Measurements from ENCODE around the gene SLCO2A1.

SLCO2A1 gene

DNA sequence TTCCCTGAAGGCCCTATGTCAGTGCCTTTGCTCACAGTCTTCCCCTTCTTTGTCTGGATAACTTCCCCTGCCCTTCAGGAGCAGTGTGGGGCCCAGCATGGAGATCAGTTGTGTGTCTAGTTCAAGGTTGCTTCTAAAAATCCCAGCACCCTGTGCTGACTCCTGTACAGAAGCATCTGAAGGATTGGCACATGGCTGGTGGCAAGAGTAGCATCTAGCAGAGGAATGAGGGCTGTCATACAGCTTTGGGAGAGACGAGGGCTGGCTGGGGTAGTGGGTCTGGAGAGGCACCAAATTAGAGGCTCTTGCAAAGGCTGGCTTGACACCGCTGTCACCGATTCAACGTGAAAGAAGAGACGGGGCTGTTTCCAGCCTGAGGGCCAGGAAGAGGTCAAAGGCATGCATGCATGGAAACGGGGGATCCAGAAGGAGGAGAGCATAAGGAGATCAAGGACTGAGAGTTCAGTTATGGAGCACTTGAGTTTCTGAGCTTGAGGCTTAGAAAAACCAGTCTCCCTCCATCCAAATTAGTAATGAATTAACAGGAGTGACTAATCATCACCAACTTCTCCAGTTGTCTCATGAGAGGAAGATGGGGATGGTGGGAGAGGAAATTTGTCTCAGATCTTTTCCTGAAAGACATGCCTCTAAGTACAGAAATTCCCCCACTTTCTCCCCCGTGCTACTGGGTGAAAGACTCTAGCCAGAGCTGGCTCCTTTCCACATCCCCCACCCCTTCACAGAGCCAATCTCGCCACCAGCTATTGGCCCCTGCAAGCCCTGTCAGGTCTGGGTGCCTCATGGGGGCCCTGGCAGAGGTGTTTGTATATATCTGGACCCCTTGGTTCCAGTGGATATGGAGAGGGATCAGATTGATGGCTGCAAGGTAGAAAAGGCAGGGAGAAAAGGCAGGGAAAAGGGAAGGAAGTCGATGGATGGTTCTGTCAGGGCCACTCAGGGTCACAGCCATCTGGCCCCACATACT, 45.9 kb downstream of the SLCO2A1 start:
- TF ChIP-seq, protein P1, sequence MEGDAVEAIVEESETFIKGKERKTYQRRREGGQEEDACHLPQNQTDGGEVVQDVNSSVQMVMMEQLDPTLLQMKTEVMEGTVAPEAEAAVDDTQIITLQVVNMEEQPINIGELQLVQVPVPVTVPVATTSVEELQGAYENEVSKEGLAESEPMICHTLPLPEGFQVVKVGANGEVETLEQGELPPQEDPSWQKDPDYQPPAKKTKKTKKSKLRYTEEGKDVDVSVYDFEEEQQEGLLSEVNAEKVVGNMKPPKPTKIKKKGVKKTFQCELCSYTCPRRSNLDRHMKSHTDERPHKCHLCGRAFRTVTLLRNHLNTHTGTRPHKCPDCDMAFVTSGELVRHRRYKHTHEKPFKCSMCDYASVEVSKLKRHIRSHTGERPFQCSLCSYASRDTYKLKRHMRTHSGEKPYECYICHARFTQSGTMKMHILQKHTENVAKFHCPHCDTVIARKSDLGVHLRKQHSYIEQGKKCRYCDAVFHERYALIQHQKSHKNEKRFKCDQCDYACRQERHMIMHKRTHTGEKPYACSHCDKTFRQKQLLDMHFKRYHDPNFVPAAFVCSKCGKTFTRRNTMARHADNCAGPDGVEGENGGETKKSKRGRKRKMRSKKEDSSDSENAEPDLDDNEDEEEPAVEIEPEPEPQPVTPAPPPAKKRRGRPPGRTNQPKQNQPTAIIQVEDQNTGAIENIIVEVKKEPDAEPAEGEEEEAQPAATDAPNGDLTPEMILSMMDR (IDR thresholded peaks at IDR 0.05) = no peak

DNA sequence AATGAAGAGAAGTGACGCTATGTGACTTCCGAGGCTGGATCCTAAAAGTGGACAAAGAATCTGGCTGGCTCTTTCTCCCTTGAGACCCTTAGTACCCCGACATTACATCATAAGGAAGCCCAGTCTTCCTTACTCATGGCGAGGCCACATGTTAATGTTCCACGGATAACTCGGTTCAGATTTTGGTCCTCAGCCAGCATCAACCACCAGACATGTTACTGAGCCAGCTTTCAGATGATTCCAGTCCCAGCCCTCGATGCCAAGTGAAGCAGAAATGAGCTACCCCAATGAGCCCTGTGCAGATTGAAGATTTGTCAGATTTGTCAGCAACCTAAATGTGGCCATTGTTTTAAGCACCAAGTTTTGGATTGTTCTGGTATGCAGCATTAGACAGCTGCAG, 46.6 kb downstream of the SLCO2A1 start:
- TF ChIP-seq, protein P1 (IDR thresholded peaks at IDR 0.05) = no peak

DNA sequence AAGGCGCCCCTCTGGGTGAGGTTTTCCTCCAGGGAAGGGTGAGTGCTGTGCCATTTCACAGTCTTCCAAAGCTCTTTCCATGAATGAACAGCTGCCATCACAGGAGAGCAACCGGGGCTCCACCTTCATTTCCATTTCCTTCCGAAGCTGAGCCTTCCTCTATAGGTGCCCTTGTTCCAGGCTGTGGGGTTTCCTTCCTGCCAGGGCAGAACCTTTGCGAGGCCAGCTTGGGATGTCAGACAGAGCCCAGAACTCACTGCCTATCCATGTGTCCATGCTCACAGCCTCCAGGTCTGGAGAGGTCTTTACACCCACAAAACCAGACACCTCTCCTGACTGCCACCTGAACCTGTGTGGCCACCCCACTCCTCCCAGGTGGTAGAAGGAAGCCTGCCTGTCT, 49.2 kb downstream of the SLCO2A1 start:
- TF ChIP-seq, protein P1 (IDR thresholded peaks at IDR 0.05) = no peak

DNA sequence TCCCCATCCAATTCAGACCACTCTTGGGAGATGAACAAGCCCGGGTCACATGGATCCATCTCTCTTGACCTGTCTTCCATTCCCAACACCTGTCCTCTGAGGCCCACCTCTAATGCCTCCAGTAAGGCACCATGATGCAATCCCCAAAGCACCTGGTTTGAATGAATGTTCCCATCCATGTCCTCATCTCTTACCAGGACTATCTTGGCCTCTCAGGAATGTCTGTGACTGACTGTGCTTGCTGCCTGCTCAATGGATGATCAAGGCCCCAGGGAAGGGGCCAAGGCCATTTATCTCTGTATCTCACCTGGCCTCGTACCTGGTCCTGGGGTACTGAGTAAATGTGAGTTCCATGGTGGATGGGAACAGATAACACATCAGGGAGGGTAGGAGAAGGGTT, 49.7 kb downstream of the SLCO2A1 start:
- TF ChIP-seq, protein P1 (IDR thresholded peaks at IDR 0.05) = no peak

DNA sequence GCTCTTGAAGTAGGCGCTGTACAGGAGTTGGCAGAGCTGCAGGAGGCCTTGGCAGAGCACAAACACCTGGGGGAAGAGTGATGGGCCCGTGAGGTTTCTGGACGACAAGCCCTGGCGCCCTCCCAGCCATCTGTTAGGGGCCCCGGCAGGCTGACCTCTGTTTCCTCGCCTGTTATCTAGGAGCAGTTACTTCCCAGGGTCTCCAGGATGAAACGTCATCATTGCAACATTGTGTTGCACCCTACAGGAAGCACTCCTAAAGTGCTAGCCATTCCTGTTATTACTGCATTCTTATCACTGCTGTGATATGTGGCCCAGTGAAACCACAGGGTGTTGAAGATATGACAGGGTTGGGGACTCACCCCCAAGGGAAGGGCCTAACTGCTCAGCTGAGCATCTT, 50.2 kb downstream of the SLCO2A1 start:
- TF ChIP-seq, protein P1 (IDR thresholded peaks at IDR 0.05) = no peak

DNA sequence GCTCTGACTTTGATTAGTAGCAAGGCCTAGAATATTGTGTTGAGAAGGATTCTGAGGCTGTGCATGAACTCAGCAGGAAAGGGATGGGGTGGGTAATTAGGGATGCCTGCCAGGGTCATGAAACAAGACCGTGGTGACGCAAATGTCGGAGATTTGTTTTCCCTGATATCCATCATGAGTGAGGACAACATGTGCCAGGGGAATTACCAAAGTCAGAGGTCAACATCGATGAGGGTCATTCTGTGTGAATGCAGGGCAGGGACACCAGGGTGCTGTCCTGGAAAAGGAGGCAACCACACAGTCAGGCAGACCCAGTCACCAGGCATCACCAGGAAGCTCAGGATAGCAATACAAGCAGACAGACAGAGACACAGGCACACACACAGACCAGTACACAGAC, 52.2 kb downstream of the SLCO2A1 start:
- TF ChIP-seq, protein P1 (IDR thresholded peaks at IDR 0.05) = no peak

DNA sequence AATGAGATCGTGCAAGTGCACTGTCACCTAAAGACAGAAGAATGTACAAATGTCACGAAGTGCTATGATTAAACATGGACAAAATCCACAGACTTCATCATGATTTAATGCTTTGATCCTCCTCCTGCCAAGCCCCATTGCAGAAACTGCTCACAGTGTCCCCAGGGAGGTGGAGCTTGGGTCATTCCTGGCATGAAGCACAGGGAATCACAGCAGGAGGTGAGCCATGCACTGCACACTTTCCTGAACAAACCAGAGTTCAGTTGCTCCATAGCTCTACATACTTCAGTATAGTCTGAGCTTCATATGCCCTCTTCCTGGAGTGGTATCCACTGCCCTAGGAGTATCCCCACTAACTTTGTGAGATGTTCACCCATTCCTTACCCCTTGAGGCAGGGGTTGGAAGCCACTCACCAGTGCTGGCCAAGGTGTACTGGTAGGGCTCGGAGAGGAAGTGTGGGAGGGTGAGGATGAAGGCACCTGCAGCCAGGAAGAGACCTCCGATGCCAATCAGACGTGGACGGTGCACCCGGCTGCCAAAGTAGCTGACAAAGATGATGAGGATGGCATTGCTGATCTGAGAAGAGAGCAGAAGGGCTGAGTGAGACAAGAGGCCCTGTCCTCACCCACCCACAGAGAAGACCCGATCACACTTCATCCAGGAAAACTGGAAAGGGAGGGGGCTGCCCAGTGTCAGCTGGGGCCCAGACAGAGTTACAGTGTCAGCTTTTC, 56.3 kb downstream of the SLCO2A1 start:
- TF ChIP-seq, protein P1 (IDR thresholded peaks at IDR 0.05) = no peak
